ENCODE results near the gene CCDC9. TPM values are rescaled to one million over a fixed set of nuclear protein-coding genes. Genes with fewer than 3 reads are reported as not detected.

Gene CCDC9
- total and polyA plus RNA-seq, 2 of the 13 experiments (the other 11 are each of a cell fraction or from before 2014, with no cell fraction given): 2.9 to 6.3 TPM

DNA sequence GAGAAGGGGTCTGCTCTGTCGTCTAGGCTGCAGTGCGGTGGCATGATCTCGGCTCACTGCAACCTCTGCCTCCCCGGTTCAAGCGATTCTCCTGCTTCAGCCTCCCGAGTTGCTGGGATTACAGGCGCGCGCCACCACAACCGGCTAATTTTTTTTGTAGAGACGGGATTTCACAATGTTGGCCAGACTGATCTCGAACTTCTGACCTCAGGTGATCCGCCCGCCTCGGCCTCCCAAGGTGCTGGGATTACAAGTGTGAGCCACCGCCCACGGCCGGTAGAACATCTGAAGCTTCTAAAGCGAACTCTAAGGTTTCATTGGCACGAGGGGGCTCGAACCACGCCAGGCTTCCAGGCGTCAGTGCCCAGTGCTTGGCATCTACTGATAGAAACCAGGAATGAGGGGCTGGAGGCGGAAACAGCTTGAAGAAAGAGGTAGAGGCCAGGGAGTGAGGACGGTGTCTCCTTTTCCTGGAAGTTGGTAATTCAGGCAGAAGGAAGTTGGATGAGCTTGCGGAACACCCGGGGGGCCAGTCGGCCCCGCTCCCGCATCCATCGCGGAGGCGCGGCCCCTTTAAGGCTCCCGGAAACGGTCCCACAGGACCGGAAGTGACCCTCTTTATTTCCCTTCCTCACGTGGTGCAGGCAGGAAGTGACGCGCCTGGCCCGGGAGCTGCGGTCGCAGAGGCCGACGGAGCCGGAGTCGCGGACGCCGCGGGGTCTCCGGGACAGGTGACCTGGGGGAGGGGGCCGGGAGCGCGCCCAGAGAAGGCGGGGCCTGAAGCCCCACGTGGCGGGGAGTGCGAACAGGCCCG is at the start of gene CCDC9 (continued):
- TF ChIP-seq ZNF800 (CRISPR knock-in tag; IDR thresholded peaks at IDR 0.05): no peak
- TF ChIP-seq, protein P1, sequence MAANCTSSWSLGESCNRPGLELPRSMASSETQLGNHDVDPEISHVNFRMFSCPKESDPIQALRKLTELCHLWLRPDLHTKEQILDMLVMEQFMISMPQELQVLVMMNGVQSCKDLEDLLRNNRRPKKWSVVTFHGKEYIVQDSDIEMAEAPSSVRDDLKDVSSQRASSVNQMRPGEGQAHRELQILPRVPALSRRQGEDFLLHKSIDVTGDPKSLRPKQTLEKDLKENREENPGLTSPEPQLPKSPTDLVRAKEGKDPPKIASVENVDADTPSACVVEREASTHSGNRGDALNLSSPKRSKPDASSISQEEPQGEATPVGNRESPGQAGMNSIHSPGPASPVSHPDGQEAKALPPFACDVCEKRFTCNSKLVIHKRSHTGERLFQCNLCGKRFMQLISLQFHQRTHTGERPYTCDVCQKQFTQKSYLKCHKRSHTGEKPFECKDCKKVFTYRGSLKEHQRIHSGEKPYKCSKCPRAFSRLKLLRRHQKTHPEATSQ (CRISPR knock-in tag; IDR thresholded peaks at IDR 0.05; ENCODE audit: borderline replicate concordance): peak; percentile 4; the same call in 1 of the 2 replicates
- TF ChIP-seq ZNF891 (CRISPR knock-in tag; IDR thresholded peaks at IDR 0.05): no peak
- TF ChIP-seq, protein P2, sequence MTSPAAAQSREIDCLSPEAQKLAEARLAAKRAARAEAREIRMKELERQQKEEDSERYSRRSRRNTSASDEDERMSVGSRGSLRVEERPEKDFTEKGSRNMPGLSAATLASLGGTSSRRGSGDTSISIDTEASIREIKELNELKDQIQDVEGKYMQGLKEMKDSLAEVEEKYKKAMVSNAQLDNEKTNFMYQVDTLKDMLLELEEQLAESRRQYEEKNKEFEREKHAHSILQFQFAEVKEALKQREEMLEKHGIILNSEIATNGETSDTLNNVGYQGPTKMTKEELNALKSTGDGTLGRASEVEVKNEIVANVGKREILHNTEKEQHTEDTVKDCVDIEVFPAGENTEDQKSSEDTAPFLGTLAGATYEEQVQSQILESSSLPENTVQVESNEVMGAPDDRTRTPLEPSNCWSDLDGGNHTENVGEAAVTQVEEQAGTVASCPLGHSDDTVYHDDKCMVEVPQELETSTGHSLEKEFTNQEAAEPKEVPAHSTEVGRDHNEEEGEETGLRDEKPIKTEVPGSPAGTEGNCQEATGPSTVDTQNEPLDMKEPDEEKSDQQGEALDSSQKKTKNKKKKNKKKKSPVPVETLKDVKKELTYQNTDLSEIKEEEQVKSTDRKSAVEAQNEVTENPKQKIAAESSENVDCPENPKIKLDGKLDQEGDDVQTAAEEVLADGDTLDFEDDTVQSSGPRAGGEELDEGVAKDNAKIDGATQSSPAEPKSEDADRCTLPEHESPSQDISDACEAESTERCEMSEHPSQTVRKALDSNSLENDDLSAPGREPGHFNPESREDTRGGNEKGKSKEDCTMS (CRISPR knock-in tag; conservative IDR thresholded peaks at IDR 0.05): no peak
- TF ChIP-seq KDM5B (CRISPR knock-in tag; IDR thresholded peaks at IDR 0.05; ENCODE audit: borderline replicate concordance): no peak; the same call in 1 of the 2 replicates
- TF ChIP-seq ZNF770 (CRISPR knock-in tag; IDR thresholded peaks at IDR 0.05): peak; percentile 74
- no peak for TF ChIP-seq REPIN1 (CRISPR knock-in tag; IDR thresholded peaks at IDR 0.05; ENCODE audit: borderline replicate concordance, low read depth)
- TF ChIP-seq BHLHE40 (IDR thresholded peaks at IDR 0.05; ENCODE audit: low read length): peak; percentile 58
- no peak for TF ChIP-seq NFYB (CRISPR knock-in tag; IDR thresholded peaks at IDR 0.05)
- 0 out of 4 replicates have a peak, but pooled peaks of 1 of the 2 experiments have one; percentile 22 for TF ChIP-seq EP300 (IDR thresholded peaks at IDR 0.05; ENCODE audit: low read depth in 2 of 2, low read length in 2 of 2)
- TF ChIP-seq EP300 (CRISPR knock-in tag; IDR thresholded peaks at IDR 0.05; ENCODE audit: borderline replicate concordance): no peak; the same call in 1 of the 2 replicates
- TF ChIP-seq DR1 (CRISPR knock-in tag; IDR thresholded peaks at IDR 0.05): 0 out of 2 replicates have a peak, but pooled peaks have one; percentile 1
- no peak for TF ChIP-seq ZNF24 (IDR thresholded peaks at IDR 0.05)
- TF ChIP-seq, protein P3, sequence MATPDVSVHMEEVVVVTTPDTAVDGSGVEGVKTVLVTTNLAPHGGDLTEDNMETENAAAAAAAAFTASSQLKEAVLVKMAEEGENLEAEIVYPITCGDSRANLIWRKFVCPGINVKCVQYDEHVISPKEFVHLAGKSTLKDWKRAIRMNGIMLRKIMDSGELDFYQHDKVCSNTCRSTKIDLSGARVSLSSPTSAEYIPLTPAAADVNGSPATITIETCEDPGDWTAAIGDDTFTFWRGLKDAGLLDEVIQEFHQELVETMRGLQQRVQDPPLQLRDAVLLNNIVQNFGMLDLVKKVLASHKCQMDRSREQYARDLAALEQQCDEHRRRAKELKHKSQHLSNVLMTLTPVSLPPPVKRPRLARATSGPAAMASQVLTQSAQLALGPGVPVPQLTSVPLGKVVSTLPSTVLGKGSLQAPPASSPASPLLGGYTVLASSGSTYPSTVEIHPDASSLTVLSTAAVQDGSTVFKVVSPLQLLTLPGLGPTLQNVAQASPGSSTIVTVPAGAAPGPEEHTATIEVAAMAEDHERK (CRISPR knock-in tag; IDR thresholded peaks at IDR 0.05; ENCODE audit: low read depth): no peak
- TF ChIP-seq ATF2 (CRISPR knock-in tag; IDR thresholded peaks at IDR 0.05): peak; percentile 71; the same call in 1 of the 2 replicates
